NOMO-1 (cell line): ENCODE results near the gene MSGN1.

Experiments
- DNase-seq, 2 experiments: peaks; one replicate each; lab custom pipeline; 2025; ENCODE audit not compliant: unreplicated experiment in 2 of 2; lab: John Stamatoyannopoulos, UW

MSGN1 gene

GRCh38 chr2:17816396-17817245, at the start of gene MSGN1:
MSGN1 (plus strand) TSS chr2:17816460; CDS start chr2:17816519, 59 bp downstream.
- no peak for DNase-seq

- DNase-seq = no peak
Observed at GRCh38 chr2:17768894-17769293, 47.4 kb upstream of the MSGN1 start.

- no peak for DNase-seq
Observed at GRCh38 chr2:17771956-17772355, 44.3 kb upstream of the MSGN1 start.

- DNase-seq = no peak
Observed at GRCh38 chr2:17772532-17772931, 43.7 kb upstream of the MSGN1 start.

GRCh38 chr2:17780546-17780945, 35.7 kb upstream of the MSGN1 start:
- DNase-seq = no peak

- no peak for DNase-seq
Observed at GRCh38 chr2:17781482-17781881, 34.8 kb upstream of the MSGN1 start.

GRCh38 chr2:17786727-17787126, 29.5 kb upstream of the MSGN1 start:
- no peak for DNase-seq

- DNase-seq = no peak
Observed at GRCh38 chr2:17788773-17789172, 27.5 kb upstream of the MSGN1 start.

- DNase-seq = no peak
Observed at GRCh38 chr2:17790536-17790935, 25.7 kb upstream of the MSGN1 start.

GRCh38 chr2:17791121-17791816, 25.0 kb upstream of the MSGN1 start:
- DNase-seq = no peak

GRCh38 chr2:17791817-17792130, 24.5 kb upstream of the MSGN1 start:
- DNase-seq = no peak

GRCh38 chr2:17792515-17792914, 23.7 kb upstream of the MSGN1 start:
- no peak for DNase-seq

GRCh38 chr2:17793296-17793695, 23.0 kb upstream of the MSGN1 start:
- no peak for DNase-seq

- DNase-seq = no peak
Observed at GRCh38 chr2:17793803-17794354, 22.4 kb upstream of the MSGN1 start.

GRCh38 chr2:17795309-17795708, 21.0 kb upstream of the MSGN1 start:
- DNase-seq = no peak

GRCh38 chr2:17798338-17798737, 17.9 kb upstream of the MSGN1 start:
- no peak for DNase-seq

- no peak for DNase-seq
Observed at GRCh38 chr2:17799301-17800120, 16.7 kb upstream of the MSGN1 start.

GRCh38 chr2:17800219-17800618, 16.0 kb upstream of the MSGN1 start:
- DNase-seq = no peak

- no peak for DNase-seq
Observed at GRCh38 chr2:17800693-17801458, 15.4 kb upstream of the MSGN1 start.

GRCh38 chr2:17803497-17803896, 12.8 kb upstream of the MSGN1 start:
- peak in 1 of 2 experiments; percentile 19 for DNase-seq
